ENCODE measurements around the gene TPPP2. TPM values are rescaled to one million over a fixed set of nuclear protein-coding genes. Genes with fewer than 3 reads are reported as not detected.

Gene TPPP2
- total RNA-seq, 1 experiment from 2014 or later = not detected

DNA sequence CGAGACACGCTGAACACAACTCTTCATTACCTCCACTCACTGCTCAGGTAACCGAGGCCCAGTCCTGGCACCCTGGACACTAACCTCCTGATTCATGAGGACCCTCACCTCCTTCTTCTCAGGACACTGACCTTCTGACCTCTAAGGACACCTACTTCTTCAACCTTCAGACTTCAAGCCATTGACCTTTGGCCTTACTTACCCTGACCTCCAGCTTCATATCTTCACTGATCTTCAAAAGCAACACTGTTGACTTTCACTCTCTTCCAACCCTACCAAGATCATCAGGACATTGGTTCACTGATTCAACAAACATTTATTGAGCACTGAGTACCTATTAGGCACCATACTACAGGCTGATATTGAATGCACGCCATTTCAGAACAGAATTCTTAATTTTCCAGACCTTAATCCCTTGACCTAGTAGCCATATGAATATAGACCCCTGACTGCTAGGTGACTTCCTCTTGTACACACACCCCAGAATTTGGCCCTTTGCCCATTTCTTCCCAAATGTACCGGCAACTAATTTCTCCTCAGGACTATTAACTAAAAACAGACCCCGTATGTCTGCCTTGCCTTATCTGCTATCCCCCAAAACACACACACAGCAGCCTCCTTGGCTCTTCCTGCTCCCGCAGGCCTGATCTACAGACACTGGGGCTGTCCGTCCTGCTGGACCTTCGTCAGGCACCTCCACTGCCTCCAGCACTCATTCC, 45.9 kb downstream of the TPPP2 start:
- DNase-seq (ENCODE audit: low read depth) = no peak

DNA sequence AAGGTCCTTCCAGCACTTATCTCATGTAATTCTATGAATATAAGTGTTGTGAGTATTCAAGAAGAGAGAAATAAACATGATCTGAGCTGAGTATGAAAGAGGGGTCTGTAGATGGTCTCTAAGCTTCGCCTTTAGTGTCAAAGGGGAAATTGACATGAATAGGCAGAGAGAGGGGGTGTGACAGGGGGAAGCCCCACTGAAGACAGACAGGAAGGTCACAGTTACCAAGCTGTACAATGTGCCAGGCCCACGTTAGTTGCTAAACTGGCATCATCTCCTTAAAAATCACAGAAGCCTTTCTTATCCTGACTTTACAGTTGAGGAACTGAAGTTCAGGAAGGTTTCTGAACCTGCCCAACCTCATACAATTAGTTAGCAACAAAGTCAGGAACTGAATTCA, 47.7 kb downstream of the TPPP2 start:
- no peak for DNase-seq (ENCODE audit: low read depth)

DNA sequence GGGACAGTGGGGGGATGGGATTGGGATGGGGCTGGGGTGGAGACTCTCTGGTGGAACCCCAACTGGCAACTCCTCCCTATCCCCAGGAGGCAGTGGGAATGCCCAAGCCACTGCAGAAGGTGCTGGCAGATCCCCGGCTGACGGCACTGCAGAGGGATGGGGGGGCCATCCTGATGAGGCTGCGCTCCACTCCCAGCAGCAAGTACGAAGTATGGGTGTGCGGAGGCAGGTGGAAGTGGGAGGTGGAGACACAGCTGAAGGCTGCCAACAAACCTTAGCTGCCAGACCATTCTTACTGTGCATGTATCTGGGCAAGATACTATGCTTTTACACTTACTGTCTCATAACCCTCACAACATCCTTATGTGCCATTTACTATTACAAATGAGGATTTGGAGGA, 48.3 kb downstream of the TPPP2 start:
- DNase-seq (ENCODE audit: low read depth) = no peak

DNA sequence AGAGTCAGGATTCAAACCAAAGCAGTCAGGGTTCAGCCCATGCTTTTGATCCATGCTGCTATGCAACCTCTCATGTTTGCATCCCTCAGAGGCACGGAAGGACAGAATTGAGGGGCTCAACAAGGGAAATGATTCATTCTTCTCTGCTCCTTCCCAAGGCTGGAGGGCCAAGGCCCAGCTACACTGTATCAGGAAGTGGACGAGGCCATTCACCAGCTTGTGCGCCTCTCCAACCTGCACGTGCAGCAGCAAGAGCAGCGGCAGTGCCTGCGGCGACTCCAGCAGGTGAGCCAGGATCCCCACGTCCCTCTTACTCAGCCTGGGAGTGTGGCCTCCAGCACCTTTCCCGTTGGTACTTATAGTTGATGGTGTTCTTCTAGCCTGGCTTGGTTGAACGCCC, 48.7 kb downstream of the TPPP2 start:
- no peak for DNase-seq (ENCODE audit: low read depth)

DNA sequence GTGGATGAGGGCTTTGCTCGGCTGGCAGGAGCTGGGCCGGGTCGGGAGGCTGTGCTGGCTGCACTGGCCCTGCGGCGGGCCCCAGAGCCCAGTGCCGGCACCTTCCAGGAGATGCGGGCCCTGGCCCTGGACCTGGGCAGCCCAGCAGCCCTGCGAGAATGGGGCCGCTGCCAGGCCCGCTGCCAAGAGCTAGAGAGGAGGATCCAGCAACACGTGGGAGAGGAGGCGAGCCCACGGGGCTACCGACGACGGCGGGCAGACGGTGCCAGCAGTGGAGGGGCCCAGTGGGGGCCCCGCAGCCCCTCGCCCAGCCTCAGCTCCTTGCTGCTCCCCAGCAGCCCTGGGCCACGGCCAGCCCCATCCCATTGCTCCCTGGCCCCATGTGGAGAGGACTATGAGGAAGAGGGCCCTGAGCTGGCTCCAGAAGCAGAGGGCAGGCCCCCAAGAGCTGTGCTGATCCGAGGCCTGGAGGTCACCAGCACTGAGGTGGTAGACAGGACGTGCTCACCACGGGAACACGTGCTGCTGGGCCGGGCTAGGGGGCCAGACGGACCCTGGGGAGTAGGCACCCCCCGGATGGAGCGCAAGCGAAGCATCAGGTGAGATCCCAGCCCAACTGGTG, 51.6 kb downstream of the TPPP2 start:
- no peak for DNase-seq (ENCODE audit: low read depth)

Other genes starting within 250 kb of the TPPP2 start
- gene RNASE6, start 248.9 kb upstream of the TPPP2 start, total RNA-seq (2014; rRNA removed; shearing (Covaris generic)) = 0.23 TPM in 1 of 2 replicates, not detected in the other
- gene RNASE1, start 227.4 kb upstream of the TPPP2 start, total RNA-seq (2014; rRNA removed; shearing (Covaris generic)) = 1.9 and 6.0 TPM in 2 replicates
- gene RNASE3, start 138.8 kb upstream of the TPPP2 start, total RNA-seq (2014; rRNA removed; shearing (Covaris generic)) = not detected in 2 replicates
- not detected in 2 replicates for gene RNASE2, start 74.7 kb upstream of the TPPP2 start, total RNA-seq (2014; rRNA removed; shearing (Covaris generic))
- 106 and 123 TPM in 2 replicates for gene METTL17, start 40.2 kb upstream of the TPPP2 start, total RNA-seq (2014; rRNA removed; shearing (Covaris generic))
- not detected in 2 replicates for gene SLC39A2, start 30.9 kb upstream of the TPPP2 start, total RNA-seq (2014; rRNA removed; shearing (Covaris generic))
- 6.3 and 22.7 TPM in 2 replicates for gene NDRG2, start 5.2 kb upstream of the TPPP2 start, total RNA-seq (2014; rRNA removed; shearing (Covaris generic))
- not detected in 2 replicates for gene RNASE13, start 4.6 kb downstream of the TPPP2 start, total RNA-seq (2014; rRNA removed; shearing (Covaris generic))
- not detected in 2 replicates for gene RNASE7, start 12.1 kb downstream of the TPPP2 start, total RNA-seq (2014; rRNA removed; shearing (Covaris generic))
- not detected in 2 replicates for gene RNASE8, start 27.6 kb downstream of the TPPP2 start, total RNA-seq (2014; rRNA removed; shearing (Covaris generic))
- gene ARHGEF40, start 40.1 kb downstream of the TPPP2 start, total RNA-seq (2014; rRNA removed; shearing (Covaris generic)) = 59.9 and 86.1 TPM in 2 replicates
- gene ZNF219, start 68.4 kb downstream of the TPPP2 start, total RNA-seq (2014; rRNA removed; shearing (Covaris generic)) = 13.4 and 13.7 TPM in 2 replicates
- gene TMEM253, start 70.8 kb downstream of the TPPP2 start, total RNA-seq (2014; rRNA removed; shearing (Covaris generic)) = not detected in 2 replicates
- gene OR5AU1, start 125.8 kb downstream of the TPPP2 start, total RNA-seq (2014; rRNA removed; shearing (Covaris generic)) = not detected in 2 replicates
- gene HNRNPC, start 239.2 kb downstream of the TPPP2 start, total RNA-seq (2014; rRNA removed; shearing (Covaris generic)) = 1,331 and 1,352 TPM in 2 replicates
- not detected in 2 replicates for gene RPGRIP1, start 249.9 kb downstream of the TPPP2 start, total RNA-seq (2014; rRNA removed; shearing (Covaris generic))

Measured in Daoy (cell line).